Progenitor cell of endocrine pancreas (in vitro differentiated cells): ENCODE measurements around the gene MAST4. TPM values are rescaled to one million over a fixed set of nuclear protein-coding genes. Genes with fewer than 3 reads are reported as not detected.
"Not testable (repeated sequence)": the region's sequence is repeated elsewhere in the genome, so short reads cannot be mapped to it uniquely, and the experiment has no call there.

Experiments used
- DNase-seq: peaks from one replicate; pipeline ENCODE4 v3.0.0; 2021; ENCODE audit warnings: low spot score; ENCODE audit not compliant: unreplicated experiment
- H3K27ac Mint-ChIP-seq: 2 replicates; pipeline ENCODE4 v1.8.0; 2021; ENCODE audit warnings: mild to moderate bottlenecking, moderate library complexity, mixed read lengths
- H3K27me3 Mint-ChIP-seq: 2 replicates; pipeline ENCODE4 v1.8.0; 2021; ENCODE audit warnings: mixed read lengths
- H3K36me3 Mint-ChIP-seq: 2 replicates; pipeline ENCODE4 v1.8.0; 2022; ENCODE audit warnings: mixed read lengths; ENCODE audit not compliant: insufficient read depth
- H3K4me1 Mint-ChIP-seq: 2 replicates; pipeline ENCODE4 v1.8.0; 2021; ENCODE audit warnings: low read depth, mixed read lengths
- H3K4me3 Mint-ChIP-seq: 2 replicates; pipeline ENCODE4 v1.8.0; 2021; ENCODE audit warnings: low read depth, mild to moderate bottlenecking, moderate library complexity, mixed read lengths
- H3K9me3 Mint-ChIP-seq: 2 replicates; pipeline ENCODE4 v1.8.0; 2021; ENCODE audit warnings: low read depth, mixed read lengths
- CTCF ChIP-seq: fragments of 200-600 bp; sonication (generic); IDR thresholded peaks from one replicate; pipeline ENCODE4 v1.5.0; 2021; ENCODE audit warnings: antibody characterized with exemption, mild to moderate bottlenecking; ENCODE audit not compliant: unreplicated experiment
- total RNA-seq: library from RNA; stranded (reverse); gene quantifications from 2 replicates; pipeline ENCODE4 v1.2.1, GENCODE V29; 2021

MAST4 gene
- total RNA-seq, 1 donor from 2014 or later: 45.3 TPM

DNA sequence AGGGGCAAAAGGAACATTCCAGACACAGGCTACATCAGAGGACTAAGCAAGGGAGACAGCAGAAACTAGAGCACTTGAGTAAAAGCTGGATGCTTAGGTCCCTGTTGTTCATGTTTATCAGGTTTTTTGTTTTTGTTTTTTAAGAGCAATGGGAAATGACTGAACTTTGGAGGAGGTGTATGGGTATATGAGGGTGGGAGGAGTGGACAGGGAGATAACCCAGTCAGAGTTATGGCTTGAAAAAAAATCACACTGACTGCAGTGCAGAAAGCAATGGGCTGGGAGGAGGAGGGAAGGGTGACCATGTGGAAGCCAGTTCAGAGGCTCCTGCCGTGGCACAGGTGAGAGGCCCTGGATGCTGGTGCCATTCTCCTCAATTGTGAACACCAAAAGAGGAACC, 522.8 kb downstream of the MAST4 start:
- no peak overlapping the region for H3K4me3 Mint-ChIP-seq
- H3K27ac Mint-ChIP-seq: no peak overlapping the region
- no peak for TF ChIP-seq CTCF
- no peak for DNase-seq
- no peaks in the 10 kb centered on the region for H3K9me3 Mint-ChIP-seq
- H3K27me3 Mint-ChIP-seq: no peaks in the 10 kb centered on the region
- peaks cover 22% of the 10 kb centered on the region for H3K36me3 Mint-ChIP-seq
- H3K4me1 Mint-ChIP-seq: peaks cover 4% of the 10 kb centered on the region

GRCh38 chr5:67120032-67120431, 523.8 kb downstream of the MAST4 start:
- no peak overlapping the region for H3K4me3 Mint-ChIP-seq
- DNase-seq: no peak
- peaks cover 24% of the 10 kb centered on the region for H3K36me3 Mint-ChIP-seq
- no peaks in the 10 kb centered on the region for H3K27me3 Mint-ChIP-seq
- H3K27ac Mint-ChIP-seq: no peak overlapping the region
- no peak for TF ChIP-seq CTCF
- H3K9me3 Mint-ChIP-seq: no peaks in the 10 kb centered on the region
- H3K4me1 Mint-ChIP-seq: peaks cover 6% of the 10 kb centered on the region

GRCh38 chr5:67123819-67124218, 527.6 kb downstream of the MAST4 start:
- no peak for DNase-seq
- peaks cover 40% of the 10 kb centered on the region for H3K36me3 Mint-ChIP-seq
- no peak overlapping the region for H3K27ac Mint-ChIP-seq
- no peak overlapping the region for H3K4me3 Mint-ChIP-seq
- TF ChIP-seq CTCF: no peak
- peaks cover 19% of the 10 kb centered on the region for H3K9me3 Mint-ChIP-seq
- peaks cover 2% of the 10 kb centered on the region for H3K4me1 Mint-ChIP-seq
- no peaks in the 10 kb centered on the region for H3K27me3 Mint-ChIP-seq

DNA sequence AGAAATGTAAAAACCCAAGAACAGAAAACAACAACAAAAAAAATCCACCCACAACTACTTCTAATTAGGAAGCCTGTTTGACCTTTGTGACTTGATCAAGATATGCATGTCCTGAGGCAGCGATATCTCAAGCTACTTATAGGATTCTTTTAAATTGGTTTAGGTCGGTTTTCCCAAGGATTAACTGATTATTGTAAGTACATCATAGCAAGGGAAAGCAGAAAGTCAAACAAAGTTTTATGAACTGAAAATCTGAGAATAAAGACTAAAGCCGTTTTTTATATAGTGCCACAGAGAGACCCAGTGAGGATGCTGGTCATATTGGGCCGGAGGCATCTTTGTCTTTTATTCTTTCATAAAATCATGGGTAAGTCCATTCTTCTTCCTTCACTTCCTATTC, 528.4 kb downstream of the MAST4 start:
- Mint-ChIP-seq H3K4me1 (peaks cover 2% of the 10 kb centered on the region), H3K36me3 (peaks cover 37% of the 10 kb centered on the region), H3K27ac (no peak overlapping the region)

GRCh38 chr5:67127347-67127895, 531.2 kb downstream of the MAST4 start:
- H3K4me1 Mint-ChIP-seq, H3K4me3 Mint-ChIP-seq, H3K27ac Mint-ChIP-seq, DNase-seq, H3K27me3 Mint-ChIP-seq: not testable (repeated sequence)
- Mint-ChIP-seq H3K9me3 (peaks cover 19% of the 10 kb centered on the region), H3K36me3 (peaks cover 40% of the 10 kb centered on the region)

More for the DNA sequence above, 528.4 kb downstream of the MAST4 start:
- H3K27me3 Mint-ChIP-seq: no peaks in the 10 kb centered on the region
- no peak overlapping the region for H3K4me3 Mint-ChIP-seq
- no peak for DNase-seq
- H3K9me3 Mint-ChIP-seq: peaks cover 19% of the 10 kb centered on the region
- no peak for TF ChIP-seq CTCF

DNA sequence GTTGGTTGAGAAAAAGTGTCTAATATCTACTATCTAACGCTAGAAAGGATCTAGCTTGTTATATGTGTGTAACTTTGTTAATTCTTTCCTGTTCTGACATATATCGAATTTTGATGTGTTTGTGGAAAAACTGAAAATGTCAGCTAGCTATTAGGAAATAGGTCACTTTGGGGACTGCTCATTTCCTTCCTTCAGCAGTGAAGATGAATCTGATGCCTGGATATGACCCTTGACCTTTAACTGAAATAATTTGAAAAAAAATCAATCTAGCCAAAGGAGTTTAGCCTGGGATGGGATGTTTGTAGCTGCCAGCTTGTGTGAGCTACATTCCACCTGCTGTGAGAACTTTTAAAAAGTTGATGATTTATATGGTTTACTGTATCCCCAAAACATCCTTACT, 533.6 kb downstream of the MAST4 start:
- Mint-ChIP-seq H3K4me1 (peaks cover 2% of the 10 kb centered on the region), H3K27me3 (no peaks in the 10 kb centered on the region)
- TF ChIP-seq CTCF: no peak

More for the DNA sequence above, 533.6 kb downstream of the MAST4 start:
- H3K9me3 Mint-ChIP-seq: peaks cover 19% of the 10 kb centered on the region
- no peak overlapping the region for H3K4me3 Mint-ChIP-seq
- no peak for DNase-seq
- peaks cover 37% of the 10 kb centered on the region for H3K36me3 Mint-ChIP-seq
- H3K27ac Mint-ChIP-seq: no peak overlapping the region
